Cardiac muscle cell (in vitro differentiated cells and primary cell): Measurements from ENCODE around the gene ST8SIA5. TPM values are rescaled to one million over a fixed set of nuclear protein-coding genes. Genes with fewer than 3 reads are reported as not detected.

ENCODE experiments used
- DNase-seq, 2 donors: peaks; one replicate each; pipeline versions ENCODE4 v3.0.0 to v3.0.0-alpha.2; 2010 to 2017; ENCODE audit warnings: low read depth in 1 of 2, low spot score in 1 of 2
- H3K27ac ChIP-seq: fragments of 200-600 bp; sonication (generic); 2 replicates; pipeline ENCODE4 v1.5.1; 2016
- H3K27me3 ChIP-seq: fragments of 200-600 bp; sonication (generic); 2 replicates; pipeline ENCODE4 v1.6.0; 2016; ENCODE audit warnings: control low read depth
- H3K36me3 ChIP-seq: fragments of 200-600 bp; sonication (generic); 2 replicates; pipeline ENCODE4 v1.5.1; 2016; ENCODE audit warnings: control low read depth
- H3K4me1 ChIP-seq: fragments of 200-600 bp; sonication (generic); 2 replicates; pipeline ENCODE4 v1.8.1; 2017; ENCODE audit warnings: low read depth, mild to moderate bottlenecking, mixed run types
- H3K4me3 ChIP-seq: fragments of 200-600 bp; sonication (generic); 2 replicates; pipeline ENCODE4 v1.5.1; 2016; ENCODE audit warnings: mild to moderate bottlenecking
- H3K9me3 ChIP-seq: fragments of 200-600 bp; sonication (generic); 2 replicates; pipeline ENCODE4 v1.5.1; 2017; ENCODE audit warnings: low read depth, mild to moderate bottlenecking, control low read depth
- polyA plus RNA-seq: library from polyadenylated mRNA; unstranded; fragments of >200 nt; fragmentation: Nextera tagmentation; extraction: Ambion mirVana; gene quantifications from 2 replicates; pipeline ENCODE4 v1.2.1, GENCODE V29; 2016
- total RNA-seq: library from RNA; depleted of rRNA; stranded (reverse); fragments of >200 nt; gene quantifications from 2 replicates; pipeline ENCODE4 v1.2.3, GENCODE V29; 2016
- TF ChIP-seq, protein P1 (sequence below): IDR thresholded peaks from 2 replicates; pipeline ENCODE4 v1.5.1; 2012; ENCODE audit warnings: low read depth, mild to moderate bottlenecking, low read length

The ST8SIA5 gene
- total and polyA plus RNA-seq, 2 experiments from 2014 or later, result 0.83 TPM; not detected in 1

DNA sequence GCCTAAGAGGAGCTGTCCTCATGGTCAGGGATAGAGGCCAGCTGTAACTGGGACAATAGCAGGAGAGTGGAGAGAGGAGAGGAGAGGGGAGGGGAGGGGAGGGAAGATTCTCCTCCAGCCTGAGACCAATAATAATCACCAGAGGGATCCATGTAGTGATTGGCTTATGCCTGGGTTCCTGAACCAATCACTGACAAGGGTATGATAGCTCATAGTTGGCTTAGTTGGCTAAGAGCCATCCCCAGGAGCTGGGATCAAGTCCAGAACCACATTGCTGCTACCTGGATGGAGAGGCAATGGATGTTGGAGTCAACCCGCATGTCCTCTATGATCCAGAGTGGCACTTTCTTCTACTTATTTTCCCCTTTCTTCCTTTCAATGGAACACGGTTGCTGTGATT lies 7.7 kb upstream of the ST8SIA5 start:
- no peaks in the 10 kb centered on the region for H3K4me1 ChIP-seq
- H3K27me3 ChIP-seq, result peaks cover 38% of the 10 kb centered on the region
- TF ChIP-seq, protein P1, sequence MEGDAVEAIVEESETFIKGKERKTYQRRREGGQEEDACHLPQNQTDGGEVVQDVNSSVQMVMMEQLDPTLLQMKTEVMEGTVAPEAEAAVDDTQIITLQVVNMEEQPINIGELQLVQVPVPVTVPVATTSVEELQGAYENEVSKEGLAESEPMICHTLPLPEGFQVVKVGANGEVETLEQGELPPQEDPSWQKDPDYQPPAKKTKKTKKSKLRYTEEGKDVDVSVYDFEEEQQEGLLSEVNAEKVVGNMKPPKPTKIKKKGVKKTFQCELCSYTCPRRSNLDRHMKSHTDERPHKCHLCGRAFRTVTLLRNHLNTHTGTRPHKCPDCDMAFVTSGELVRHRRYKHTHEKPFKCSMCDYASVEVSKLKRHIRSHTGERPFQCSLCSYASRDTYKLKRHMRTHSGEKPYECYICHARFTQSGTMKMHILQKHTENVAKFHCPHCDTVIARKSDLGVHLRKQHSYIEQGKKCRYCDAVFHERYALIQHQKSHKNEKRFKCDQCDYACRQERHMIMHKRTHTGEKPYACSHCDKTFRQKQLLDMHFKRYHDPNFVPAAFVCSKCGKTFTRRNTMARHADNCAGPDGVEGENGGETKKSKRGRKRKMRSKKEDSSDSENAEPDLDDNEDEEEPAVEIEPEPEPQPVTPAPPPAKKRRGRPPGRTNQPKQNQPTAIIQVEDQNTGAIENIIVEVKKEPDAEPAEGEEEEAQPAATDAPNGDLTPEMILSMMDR, result no peak
- no peaks in the 10 kb centered on the region for H3K36me3 ChIP-seq
- no peak for DNase-seq
- no peak overlapping the region for H3K4me3 ChIP-seq
- H3K27ac ChIP-seq, result no peak overlapping the region
- no peaks in the 10 kb centered on the region for H3K9me3 ChIP-seq

GRCh38 chr18:46761059-46761769 lies 4.4 kb upstream of the ST8SIA5 start:
- TF ChIP-seq, protein P1, result no peak
- no peaks in the 10 kb centered on the region for H3K9me3 ChIP-seq
- no peak overlapping the region for H3K27ac ChIP-seq
- H3K27me3 ChIP-seq, result peaks cover 68% of the 10 kb centered on the region
- DNase-seq, result no peak
- H3K4me1 ChIP-seq, result peaks cover 8% of the 10 kb centered on the region
- no peaks in the 10 kb centered on the region for H3K36me3 ChIP-seq
- no peak overlapping the region for H3K4me3 ChIP-seq

DNA sequence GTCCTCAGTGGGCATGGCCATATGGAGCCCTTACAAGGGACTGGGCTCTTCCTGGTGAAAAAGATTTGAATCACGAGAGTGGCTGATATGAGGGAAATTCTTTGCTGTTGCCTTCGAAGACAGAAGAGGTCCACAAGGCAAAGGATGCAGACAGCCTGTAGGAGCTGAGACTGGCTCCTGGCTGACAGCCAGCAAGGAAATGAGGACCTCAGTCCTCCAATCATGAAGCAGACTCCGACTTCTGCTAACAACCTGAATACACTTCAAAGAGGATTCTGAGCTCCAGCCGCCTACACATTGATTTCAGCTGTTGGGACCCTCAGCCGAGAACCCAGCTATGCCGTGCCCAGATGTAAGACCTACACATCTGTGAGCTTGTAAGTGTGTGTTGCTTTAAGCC lies 3.0 kb upstream of the ST8SIA5 start:
- TF ChIP-seq, protein P1, result no peak
- Histone ChIP-seq H3K4me3 (no peak overlapping the region), H3K27me3 (peaks cover 82% of the 10 kb centered on the region), H3K27ac (no peak overlapping the region), H3K4me1 (peaks cover 8% of the 10 kb centered on the region), H3K9me3 (no peaks in the 10 kb centered on the region), H3K36me3 (no peaks in the 10 kb centered on the region)
- DNase-seq, result no peak

DNA sequence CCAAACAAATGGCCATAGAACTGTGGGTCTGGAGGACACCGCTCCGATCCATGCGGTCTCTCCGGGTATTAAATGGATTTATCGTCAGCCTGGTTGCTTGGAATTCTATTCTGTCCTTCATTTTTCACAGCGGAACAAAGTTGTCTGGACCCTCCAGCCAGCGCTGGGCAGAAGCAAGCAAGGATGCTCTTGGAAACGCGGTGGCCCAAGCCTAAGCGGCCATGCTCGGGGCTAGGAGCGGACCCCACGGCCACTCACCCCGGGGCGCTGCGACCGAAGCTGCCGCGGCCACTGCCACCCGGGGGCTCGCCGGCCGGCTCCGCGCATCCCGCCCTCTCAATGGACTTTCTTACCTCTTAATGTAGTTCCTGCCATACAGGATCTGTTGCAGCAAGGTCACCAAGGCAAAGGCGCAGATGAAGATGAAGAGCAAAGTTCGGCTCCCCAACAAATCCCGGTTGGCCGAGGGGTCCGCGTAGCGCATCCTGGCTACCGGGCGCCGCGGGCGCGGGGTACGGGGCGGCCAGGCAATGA lies 761 bp downstream of the ST8SIA5 start:
- TF ChIP-seq, protein P1, result no peak
- Histone ChIP-seq H3K4me3 (peak overlapping the region; percentile 45), H3K27me3 (peaks cover 88% of the 10 kb centered on the region), H3K36me3 (no peaks in the 10 kb centered on the region), H3K9me3 (no peaks in the 10 kb centered on the region), H3K4me1 (peaks cover 8% of the 10 kb centered on the region), H3K27ac (no peak overlapping the region)
- no peak for DNase-seq

- Histone ChIP-seq H3K36me3 (no peaks in the 10 kb centered on the region), H3K9me3 (no peaks in the 10 kb centered on the region), H3K4me3 (no peak overlapping the region), H3K27me3 (peaks cover 84% of the 10 kb centered on the region), H3K4me1 (peaks cover 8% of the 10 kb centered on the region), H3K27ac (no peak overlapping the region)
- DNase-seq, result no peak
- TF ChIP-seq, protein P1, result no peak
Measured at GRCh38 chr18:46755315-46756024, 1.4 kb downstream of the ST8SIA5 start.
